CD4-positive, alpha-beta T cell (primary cell): ENCODE data around the gene SUPT3H. TPM values are rescaled to one million over a fixed set of nuclear protein-coding genes. Genes with fewer than 3 reads are reported as not detected.

Experiments
- ATAC-seq: fragments of 200-7000 bp; cut with Tn5 transposase; one replicate; pipeline ENCODE4 v1.10.0; 2022; ENCODE audit warnings: mild to moderate bottlenecking; ENCODE audit not compliant: poor library complexity
- CTCF ChIA-PET: fragments of 350-600 bp; sonication (Branson Sonifier 250); formaldehyde crosslinking; loops from one replicate; lab custom pipeline; 2021; ENCODE audit warnings: antibody characterized with exemption, inconsistent platforms; lab: Charles Lee
- POLR2A ChIA-PET: fragments of 350-600 bp; sonication (Branson Sonifier 250); formaldehyde crosslinking; loops from one replicate; lab custom pipeline; 2021; ENCODE audit warnings: antibody characterized with exemption, inconsistent platforms; lab: Charles Lee
- DNase-seq, 14 experiments: peaks; one replicate each; pipeline ENCODE4 v3.0.0-alpha.2; 2013 to 2020; ENCODE audit warnings: mixed read lengths in 2 of 14
- H3K27ac ChIP-seq, 2 donors: one replicate each; pipeline versions ENCODE4 v1.5.1 to v1.7.0; 2013; ENCODE audit warnings: low read length in 2 of 2, low read depth in 1 of 2, mild to moderate bottlenecking in 1 of 2
- H3K27me3 ChIP-seq, 2 experiments: 1 replicate in 1 of 2; 2 replicates in 1 of 2; pipeline versions ENCODE4 v1.6.1 to v1.7.0; 2013; ENCODE audit warnings: low read length in 2 of 2, control low read depth in 1 of 2, mild to moderate bottlenecking in 1 of 2, moderate library complexity in 1 of 2; ENCODE audit not compliant: insufficient read depth in 2 of 2, control insufficient read depth in 1 of 2
- H3K36me3 ChIP-seq: one replicate; pipeline ENCODE4 v1.6.1; 2013; ENCODE audit warnings: low read length, control low read depth; ENCODE audit not compliant: insufficient read depth
- H3K4me1 ChIP-seq: one replicate; pipeline ENCODE4 v1.6.1; 2013; ENCODE audit warnings: low read length, control low read depth; ENCODE audit not compliant: insufficient read depth
- H3K4me3 ChIP-seq: one replicate; pipeline ENCODE4 v1.5.1; 2013; ENCODE audit warnings: mild to moderate bottlenecking, low read length, moderate library complexity
- H3K9me3 ChIP-seq, 2 experiments: 1 replicate in 1 of 2; 2 replicates in 1 of 2; pipeline versions ENCODE4 v1.6.1 to v1.7.0; 2013; ENCODE audit warnings: low read length in 2 of 2, mild to moderate bottlenecking in 2 of 2, control low read depth in 1 of 2, moderate library complexity in 1 of 2; ENCODE audit not compliant: control insufficient read depth in 1 of 2, insufficient read depth in 1 of 2
- H3K27ac Mint-ChIP-seq: one replicate; pipeline ENCODE4 v1.8.0; 2020; ENCODE audit warnings: mixed read lengths
- H3K27me3 Mint-ChIP-seq: one replicate; pipeline ENCODE4 v1.8.0; 2021; ENCODE audit warnings: mixed read lengths
- H3K36me3 Mint-ChIP-seq: one replicate; pipeline ENCODE4 v1.8.0; 2021; ENCODE audit warnings: low read depth, mixed read lengths
- H3K4me1 Mint-ChIP-seq: one replicate; pipeline ENCODE4 v1.8.0; 2021; ENCODE audit warnings: low read depth, mixed read lengths
- H3K4me3 Mint-ChIP-seq: one replicate; pipeline ENCODE4 v1.8.0; 2020; ENCODE audit warnings: mild to moderate bottlenecking, mixed read lengths
- H3K9me3 Mint-ChIP-seq: one replicate; pipeline ENCODE4 v1.8.0; 2020; ENCODE audit warnings: mixed read lengths
- intact Hi-C, 2 experiments: fragments of 100-400 bp; cut with DNase I in 1 of 2; cut with micrococcal nuclease in 1 of 2; formaldehyde crosslinking; loops; one replicate each; pipeline versions ENCODE4 v1.15.1 to v1.9.0; 2023 to 2025; cut with DNase I, micrococcal nuclease
- total RNA-seq, 174 experiments: library from RNA in 2 of 174; stranded (reverse) in 2 of 174; gene quantifications; one replicate each; pipeline ENCODE4 v1.2.3 and lab custom pipeline; 2021 to 2026
- TF ChIP-seq, protein P1 (sequence below): fragments of 200-600 bp; IDR thresholded peaks from one replicate; pipeline ENCODE4 v1.8.0; 2022; ENCODE audit warnings: antibody characterized with exemption, mild to moderate bottlenecking

Gene SUPT3H
- total RNA-seq, 2 experiments from 2014 or later = 8.9 to 10.5 TPM

DNA sequence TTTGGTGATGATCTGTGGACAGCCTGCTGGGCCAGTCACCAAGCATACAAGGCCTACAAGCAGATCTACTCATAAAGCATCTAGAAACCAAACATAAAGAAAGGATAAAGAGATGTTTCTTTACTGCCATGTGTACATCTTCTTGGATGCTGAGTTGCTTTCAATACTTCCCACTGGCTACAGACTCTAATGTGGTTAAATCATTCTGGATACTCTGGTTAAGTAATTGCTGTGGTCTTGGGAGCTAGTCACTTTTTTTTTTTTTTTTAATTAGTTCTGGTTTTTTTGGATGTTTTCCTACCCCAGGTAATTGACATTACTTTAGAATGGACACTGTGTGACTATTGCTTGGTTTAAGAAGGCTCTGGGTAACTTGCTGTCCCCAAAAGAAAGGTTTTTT is 265.0 kb downstream of the SUPT3H start:
- no peaks in the 10 kb centered on the region for H3K27me3 ChIP-seq
- no peak for DNase-seq
- no peak overlapping the region for H3K27ac ChIP-seq
- H3K4me1 ChIP-seq = no peaks in the 10 kb centered on the region
- TF ChIP-seq, protein P1, sequence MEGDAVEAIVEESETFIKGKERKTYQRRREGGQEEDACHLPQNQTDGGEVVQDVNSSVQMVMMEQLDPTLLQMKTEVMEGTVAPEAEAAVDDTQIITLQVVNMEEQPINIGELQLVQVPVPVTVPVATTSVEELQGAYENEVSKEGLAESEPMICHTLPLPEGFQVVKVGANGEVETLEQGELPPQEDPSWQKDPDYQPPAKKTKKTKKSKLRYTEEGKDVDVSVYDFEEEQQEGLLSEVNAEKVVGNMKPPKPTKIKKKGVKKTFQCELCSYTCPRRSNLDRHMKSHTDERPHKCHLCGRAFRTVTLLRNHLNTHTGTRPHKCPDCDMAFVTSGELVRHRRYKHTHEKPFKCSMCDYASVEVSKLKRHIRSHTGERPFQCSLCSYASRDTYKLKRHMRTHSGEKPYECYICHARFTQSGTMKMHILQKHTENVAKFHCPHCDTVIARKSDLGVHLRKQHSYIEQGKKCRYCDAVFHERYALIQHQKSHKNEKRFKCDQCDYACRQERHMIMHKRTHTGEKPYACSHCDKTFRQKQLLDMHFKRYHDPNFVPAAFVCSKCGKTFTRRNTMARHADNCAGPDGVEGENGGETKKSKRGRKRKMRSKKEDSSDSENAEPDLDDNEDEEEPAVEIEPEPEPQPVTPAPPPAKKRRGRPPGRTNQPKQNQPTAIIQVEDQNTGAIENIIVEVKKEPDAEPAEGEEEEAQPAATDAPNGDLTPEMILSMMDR = no peak
- no peak overlapping the region for H3K27ac Mint-ChIP-seq
- no peaks in the 10 kb centered on the region for H3K9me3 ChIP-seq
- H3K4me1 Mint-ChIP-seq = peaks cover 43% of the 10 kb centered on the region
- POLR2A ChIA-PET = interaction anchor here (0.6 kb wide), 1 partner anchor 332 kb away, joined by 3 read pairs; no protein-coding TSS in a partner anchor
- intact Hi-C loops = no loop called here
- no peak overlapping the region for H3K4me3 ChIP-seq
- H3K27me3 Mint-ChIP-seq = no peaks in the 10 kb centered on the region
- CTCF ChIA-PET = no interaction called here
- no peak overlapping the region for H3K4me3 Mint-ChIP-seq
- H3K9me3 Mint-ChIP-seq = no peaks in the 10 kb centered on the region
- no peak for ATAC-seq
- H3K36me3 Mint-ChIP-seq = no peaks in the 10 kb centered on the region
- no peaks in the 10 kb centered on the region for H3K36me3 ChIP-seq

- POLR2A ChIA-PET = no interaction called here
- H3K27ac Mint-ChIP-seq = no peak overlapping the region
- H3K27me3 Mint-ChIP-seq = no peaks in the 10 kb centered on the region
Observed at GRCh38 chr6:45109551-45109950, 268.2 kb downstream of the SUPT3H start.

GRCh38 chr6:45105170-45105820 is 272.4 kb downstream of the SUPT3H start:
- H3K36me3 Mint-ChIP-seq = no peaks in the 10 kb centered on the region
- no peak for ATAC-seq

More at GRCh38 chr6:45109551-45109950, 268.2 kb downstream of the SUPT3H start:
- ATAC-seq (no peak), DNase-seq (no peak)
- Mint-ChIP-seq H3K4me3 (no peak overlapping the region), H3K9me3 (no peaks in the 10 kb centered on the region), H3K36me3 (no peaks in the 10 kb centered on the region), H3K4me1 (peaks cover 20% of the 10 kb centered on the region)
- no peaks in the 10 kb centered on the region for H3K4me1 ChIP-seq
- CTCF ChIA-PET = no interaction called here
- no peak overlapping the region for H3K27ac ChIP-seq
- H3K9me3 ChIP-seq = no peaks in the 10 kb centered on the region
- intact Hi-C loops = no loop called here
- H3K27me3 ChIP-seq = no peaks in the 10 kb centered on the region
- TF ChIP-seq, protein P1 = no peak
- H3K4me3 ChIP-seq = no peak overlapping the region
- H3K36me3 ChIP-seq = no peaks in the 10 kb centered on the region

More at GRCh38 chr6:45105170-45105820, 272.4 kb downstream of the SUPT3H start:
- Histone ChIP-seq H3K36me3 (no peaks in the 10 kb centered on the region), H3K4me3 (no peak overlapping the region), H3K27me3 (no peaks in the 10 kb centered on the region), H3K4me1 (no peaks in the 10 kb centered on the region), H3K9me3 (no peaks in the 10 kb centered on the region), H3K27ac (no peak overlapping the region)
- no peak for DNase-seq
- no peak overlapping the region for H3K4me3 Mint-ChIP-seq
- H3K9me3 Mint-ChIP-seq = peaks cover 2% of the 10 kb centered on the region
- intact Hi-C loops = no loop called here
- ChIA-PET CTCF (no interaction called here), POLR2A (no interaction called here)
- no peak overlapping the region for H3K27ac Mint-ChIP-seq
- TF ChIP-seq, protein P1 = no peak
- peaks cover 20% of the 10 kb centered on the region for H3K4me1 Mint-ChIP-seq
- no peaks in the 10 kb centered on the region for H3K27me3 Mint-ChIP-seq
